ES-I3 (cell line): ENCODE data around the gene LMO7.

Experiments used
- H3K36me3 ChIP-seq: 2 replicates; pipeline ENCODE4 v1.6.1; 2013; ENCODE audit warnings: mild to moderate bottlenecking, low read length, control low read depth, moderate library complexity; ENCODE audit not compliant: insufficient read depth
- H3K4me1 ChIP-seq: 2 replicates; pipeline ENCODE4 v1.6.1; 2013; ENCODE audit warnings: mild to moderate bottlenecking, control low read depth, low read length; ENCODE audit not compliant: insufficient read depth
- H3K9ac ChIP-seq: 2 replicates; pipeline ENCODE4 v1.6.1; 2013; ENCODE audit warnings: low read depth, mild to moderate bottlenecking, low read length, moderate library complexity
- H3K9me3 ChIP-seq: 2 replicates; pipeline ENCODE4 v1.6.1; 2013; ENCODE audit warnings: mild to moderate bottlenecking, low read length, moderate library complexity; ENCODE audit not compliant: control insufficient read depth, insufficient read depth

LMO7 gene

GRCh38 chr13:75841905-75842304 lies 205.8 kb downstream of the LMO7 start:
- Histone ChIP-seq H3K36me3 (no peaks in the 10 kb centered on the region), H3K4me1 (no peaks in the 10 kb centered on the region), H3K9me3 (no peaks in the 10 kb centered on the region), H3K9ac (no peak overlapping the region)

- Histone ChIP-seq H3K9ac (no peak overlapping the region), H3K36me3 (no peaks in the 10 kb centered on the region), H3K9me3 (no peaks in the 10 kb centered on the region), H3K4me1 (no peaks in the 10 kb centered on the region)
Observed at GRCh38 chr13:75843074-75843473, 206.9 kb downstream of the LMO7 start.

GRCh38 chr13:75843991-75844390 lies 207.9 kb downstream of the LMO7 start:
- H3K9ac ChIP-seq = no peak overlapping the region
- H3K4me1 ChIP-seq = no peaks in the 10 kb centered on the region
- no peaks in the 10 kb centered on the region for H3K9me3 ChIP-seq
- no peaks in the 10 kb centered on the region for H3K36me3 ChIP-seq

GRCh38 chr13:75847588-75847987 lies 211.5 kb downstream of the LMO7 start:
- no peaks in the 10 kb centered on the region for H3K36me3 ChIP-seq
- no peaks in the 10 kb centered on the region for H3K9me3 ChIP-seq
- H3K4me1 ChIP-seq = no peaks in the 10 kb centered on the region
- no peak overlapping the region for H3K9ac ChIP-seq

GRCh38 chr13:75850916-75851315 lies 214.8 kb downstream of the LMO7 start:
- Histone ChIP-seq H3K9ac (no peak overlapping the region), H3K36me3 (no peaks in the 10 kb centered on the region)

GRCh38 chr13:75855216-75855615 lies 219.1 kb downstream of the LMO7 start:
- H3K9me3 ChIP-seq = no peaks in the 10 kb centered on the region
- no peaks in the 10 kb centered on the region for H3K36me3 ChIP-seq

More at GRCh38 chr13:75850916-75851315, 214.8 kb downstream of the LMO7 start:
- H3K9me3 ChIP-seq = no peaks in the 10 kb centered on the region
- no peaks in the 10 kb centered on the region for H3K4me1 ChIP-seq

GRCh38 chr13:75855847-75856246 lies 219.7 kb downstream of the LMO7 start:
- H3K36me3 ChIP-seq = no peaks in the 10 kb centered on the region
- no peaks in the 10 kb centered on the region for H3K9me3 ChIP-seq
- H3K9ac ChIP-seq = no peak overlapping the region

More at GRCh38 chr13:75855216-75855615, 219.1 kb downstream of the LMO7 start:
- Histone ChIP-seq H3K9ac (no peak overlapping the region), H3K4me1 (no peaks in the 10 kb centered on the region)

GRCh38 chr13:75857291-75857690 lies 221.2 kb downstream of the LMO7 start:
- H3K4me1 ChIP-seq = no peaks in the 10 kb centered on the region
- no peaks in the 10 kb centered on the region for H3K9me3 ChIP-seq
- H3K9ac ChIP-seq = no peak overlapping the region
- no peaks in the 10 kb centered on the region for H3K36me3 ChIP-seq

More at GRCh38 chr13:75855847-75856246, 219.7 kb downstream of the LMO7 start:
- H3K4me1 ChIP-seq = no peaks in the 10 kb centered on the region

GRCh38 chr13:75860935-75861334 lies 224.8 kb downstream of the LMO7 start:
- no peaks in the 10 kb centered on the region for H3K9me3 ChIP-seq

GRCh38 chr13:75861786-75862185 lies 225.7 kb downstream of the LMO7 start:
- H3K9ac ChIP-seq = no peak overlapping the region
- H3K9me3 ChIP-seq = no peaks in the 10 kb centered on the region
- no peaks in the 10 kb centered on the region for H3K4me1 ChIP-seq
- no peaks in the 10 kb centered on the region for H3K36me3 ChIP-seq

More at GRCh38 chr13:75860935-75861334, 224.8 kb downstream of the LMO7 start:
- Histone ChIP-seq H3K4me1 (no peaks in the 10 kb centered on the region), H3K9ac (no peak overlapping the region), H3K36me3 (no peaks in the 10 kb centered on the region)

- H3K9me3 ChIP-seq = no peaks in the 10 kb centered on the region
- H3K4me1 ChIP-seq = peaks cover 7% of the 10 kb centered on the region; the same call in 1 of the 2 replicates
- H3K36me3 ChIP-seq = no peaks in the 10 kb centered on the region
- no peak overlapping the region for H3K9ac ChIP-seq
Observed at GRCh38 chr13:75864718-75865117, 228.6 kb downstream of the LMO7 start.

GRCh38 chr13:75867379-75868117 lies 231.4 kb downstream of the LMO7 start:
- Histone ChIP-seq H3K9me3 (no peaks in the 10 kb centered on the region), H3K9ac (no peak overlapping the region), H3K36me3 (no peaks in the 10 kb centered on the region), H3K4me1 (peaks cover 12% of the 10 kb centered on the region)

- Histone ChIP-seq H3K4me1 (peaks cover 15% of the 10 kb centered on the region), H3K9ac (no peak overlapping the region), H3K36me3 (no peaks in the 10 kb centered on the region), H3K9me3 (no peaks in the 10 kb centered on the region)
Observed at GRCh38 chr13:75869981-75870380, 233.9 kb downstream of the LMO7 start.

GRCh38 chr13:75870397-75870903 lies 234.3 kb downstream of the LMO7 start:
- H3K36me3 ChIP-seq = no peaks in the 10 kb centered on the region
- H3K9ac ChIP-seq = peak overlapping the region; percentile 52; the same call in 1 of the 2 replicates
- H3K4me1 ChIP-seq = peaks cover 16% of the 10 kb centered on the region
- H3K9me3 ChIP-seq = no peaks in the 10 kb centered on the region

GRCh38 chr13:75871059-75871458 lies 234.9 kb downstream of the LMO7 start:
- H3K4me1 ChIP-seq = peaks cover 17% of the 10 kb centered on the region
- H3K9ac ChIP-seq = 0 out of 2 replicates have a peak overlapping the region, but pooled peaks have one; percentile 52
- no peaks in the 10 kb centered on the region for H3K36me3 ChIP-seq
- no peaks in the 10 kb centered on the region for H3K9me3 ChIP-seq
